Measurements from ENCODE around the gene CEBPG.

Gene CEBPG

DNA sequence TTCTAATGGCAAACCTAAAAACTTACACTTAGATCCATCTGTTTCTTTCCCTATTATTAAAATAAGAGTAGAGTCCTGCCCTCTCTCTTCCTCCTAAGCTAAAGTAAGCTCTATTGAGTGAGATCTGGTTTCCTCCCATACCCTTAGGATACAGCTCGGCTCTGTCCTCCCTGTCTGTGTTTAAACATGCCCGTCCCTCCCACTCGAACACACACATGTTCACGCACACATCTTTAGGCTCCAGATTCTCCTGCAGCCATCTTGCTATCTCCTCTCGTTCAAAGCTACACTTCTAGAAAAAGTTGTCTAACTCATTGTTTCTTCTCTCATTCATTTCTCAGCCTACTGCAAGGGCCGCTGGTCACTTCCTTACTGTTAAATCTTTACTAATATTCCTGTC, 15.1 kb upstream of the CEBPG start:
- Histone ChIP-seq H3K27me3 (ENCODE audit: insufficient read depth, poor library complexity, severe bottlenecking) (no peaks in the 10 kb centered on the region), H3K4me3 (replicated peaks; ENCODE audit: insufficient read depth, low read length) (no peak overlapping the region), H3K27ac (replicated peaks) (no peak overlapping the region)
- no peak for DNase-seq (ENCODE audit: low read depth in 1 of 2, low spot score in 1 of 2)
- TF ChIP-seq GABPA (IDR thresholded peaks at IDR 0.05; ENCODE audit: low read depth) = no peak
- TF ChIP-seq SPI1 (IDR thresholded peaks at IDR 0.05; ENCODE audit: borderline replicate concordance, low read depth) = no peak
- TF ChIP-seq, protein P1, sequence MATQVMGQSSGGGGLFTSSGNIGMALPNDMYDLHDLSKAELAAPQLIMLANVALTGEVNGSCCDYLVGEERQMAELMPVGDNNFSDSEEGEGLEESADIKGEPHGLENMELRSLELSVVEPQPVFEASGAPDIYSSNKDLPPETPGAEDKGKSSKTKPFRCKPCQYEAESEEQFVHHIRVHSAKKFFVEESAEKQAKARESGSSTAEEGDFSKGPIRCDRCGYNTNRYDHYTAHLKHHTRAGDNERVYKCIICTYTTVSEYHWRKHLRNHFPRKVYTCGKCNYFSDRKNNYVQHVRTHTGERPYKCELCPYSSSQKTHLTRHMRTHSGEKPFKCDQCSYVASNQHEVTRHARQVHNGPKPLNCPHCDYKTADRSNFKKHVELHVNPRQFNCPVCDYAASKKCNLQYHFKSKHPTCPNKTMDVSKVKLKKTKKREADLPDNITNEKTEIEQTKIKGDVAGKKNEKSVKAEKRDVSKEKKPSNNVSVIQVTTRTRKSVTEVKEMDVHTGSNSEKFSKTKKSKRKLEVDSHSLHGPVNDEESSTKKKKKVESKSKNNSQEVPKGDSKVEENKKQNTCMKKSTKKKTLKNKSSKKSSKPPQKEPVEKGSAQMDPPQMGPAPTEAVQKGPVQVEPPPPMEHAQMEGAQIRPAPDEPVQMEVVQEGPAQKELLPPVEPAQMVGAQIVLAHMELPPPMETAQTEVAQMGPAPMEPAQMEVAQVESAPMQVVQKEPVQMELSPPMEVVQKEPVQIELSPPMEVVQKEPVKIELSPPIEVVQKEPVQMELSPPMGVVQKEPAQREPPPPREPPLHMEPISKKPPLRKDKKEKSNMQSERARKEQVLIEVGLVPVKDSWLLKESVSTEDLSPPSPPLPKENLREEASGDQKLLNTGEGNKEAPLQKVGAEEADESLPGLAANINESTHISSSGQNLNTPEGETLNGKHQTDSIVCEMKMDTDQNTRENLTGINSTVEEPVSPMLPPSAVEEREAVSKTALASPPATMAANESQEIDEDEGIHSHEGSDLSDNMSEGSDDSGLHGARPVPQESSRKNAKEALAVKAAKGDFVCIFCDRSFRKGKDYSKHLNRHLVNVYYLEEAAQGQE (IDR thresholded peaks at IDR 0.05; ENCODE audit: insufficient replicate concordance, low read depth) = no peak
- TF ChIP-seq, protein P2, sequence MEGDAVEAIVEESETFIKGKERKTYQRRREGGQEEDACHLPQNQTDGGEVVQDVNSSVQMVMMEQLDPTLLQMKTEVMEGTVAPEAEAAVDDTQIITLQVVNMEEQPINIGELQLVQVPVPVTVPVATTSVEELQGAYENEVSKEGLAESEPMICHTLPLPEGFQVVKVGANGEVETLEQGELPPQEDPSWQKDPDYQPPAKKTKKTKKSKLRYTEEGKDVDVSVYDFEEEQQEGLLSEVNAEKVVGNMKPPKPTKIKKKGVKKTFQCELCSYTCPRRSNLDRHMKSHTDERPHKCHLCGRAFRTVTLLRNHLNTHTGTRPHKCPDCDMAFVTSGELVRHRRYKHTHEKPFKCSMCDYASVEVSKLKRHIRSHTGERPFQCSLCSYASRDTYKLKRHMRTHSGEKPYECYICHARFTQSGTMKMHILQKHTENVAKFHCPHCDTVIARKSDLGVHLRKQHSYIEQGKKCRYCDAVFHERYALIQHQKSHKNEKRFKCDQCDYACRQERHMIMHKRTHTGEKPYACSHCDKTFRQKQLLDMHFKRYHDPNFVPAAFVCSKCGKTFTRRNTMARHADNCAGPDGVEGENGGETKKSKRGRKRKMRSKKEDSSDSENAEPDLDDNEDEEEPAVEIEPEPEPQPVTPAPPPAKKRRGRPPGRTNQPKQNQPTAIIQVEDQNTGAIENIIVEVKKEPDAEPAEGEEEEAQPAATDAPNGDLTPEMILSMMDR (IDR thresholded peaks at IDR 0.05; ENCODE audit: insufficient read depth, low read length) = no peak

DNA sequence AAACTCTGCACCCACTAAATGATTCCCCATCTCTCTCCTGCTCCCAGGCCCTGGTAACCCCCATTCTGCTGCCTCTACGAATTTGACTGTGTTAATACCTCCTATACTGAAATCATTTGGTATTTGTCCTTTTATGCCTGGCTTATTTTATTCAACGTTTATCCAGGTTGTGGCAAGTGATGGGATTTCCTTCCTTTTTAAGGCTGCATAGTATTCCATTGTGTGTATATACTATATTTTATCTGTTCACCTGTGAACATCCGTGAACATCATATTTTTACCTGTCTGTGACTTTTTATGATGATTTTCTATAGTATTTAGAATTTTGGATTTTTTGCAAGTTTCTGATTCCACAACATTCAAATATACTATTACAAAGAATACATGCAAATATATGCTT, 13.9 kb upstream of the CEBPG start:
- TF ChIP-seq POLR2AphosphoS5 (IDR thresholded peaks at IDR 0.05; ENCODE audit: low read depth) = no peak
- TF ChIP-seq SPI1 (IDR thresholded peaks at IDR 0.05; ENCODE audit: borderline replicate concordance, low read depth) = no peak
- TF ChIP-seq, protein P1 (IDR thresholded peaks at IDR 0.05; ENCODE audit: insufficient replicate concordance, low read depth) = no peak
- TF ChIP-seq, protein P2 (IDR thresholded peaks at IDR 0.05; ENCODE audit: insufficient read depth, low read length) = no peak
- no peak for TF ChIP-seq GABPA (IDR thresholded peaks at IDR 0.05; ENCODE audit: low read depth)
- DNase-seq (ENCODE audit: low read depth in 1 of 2, low spot score in 1 of 2) = no peak
- H3K27me3 ChIP-seq (ENCODE audit: insufficient read depth, poor library complexity, severe bottlenecking) = no peaks in the 10 kb centered on the region
- no peak overlapping the region for H3K27ac ChIP-seq (replicated peaks)
- no peak overlapping the region for H3K4me3 ChIP-seq (replicated peaks; ENCODE audit: insufficient read depth, low read length)

DNA sequence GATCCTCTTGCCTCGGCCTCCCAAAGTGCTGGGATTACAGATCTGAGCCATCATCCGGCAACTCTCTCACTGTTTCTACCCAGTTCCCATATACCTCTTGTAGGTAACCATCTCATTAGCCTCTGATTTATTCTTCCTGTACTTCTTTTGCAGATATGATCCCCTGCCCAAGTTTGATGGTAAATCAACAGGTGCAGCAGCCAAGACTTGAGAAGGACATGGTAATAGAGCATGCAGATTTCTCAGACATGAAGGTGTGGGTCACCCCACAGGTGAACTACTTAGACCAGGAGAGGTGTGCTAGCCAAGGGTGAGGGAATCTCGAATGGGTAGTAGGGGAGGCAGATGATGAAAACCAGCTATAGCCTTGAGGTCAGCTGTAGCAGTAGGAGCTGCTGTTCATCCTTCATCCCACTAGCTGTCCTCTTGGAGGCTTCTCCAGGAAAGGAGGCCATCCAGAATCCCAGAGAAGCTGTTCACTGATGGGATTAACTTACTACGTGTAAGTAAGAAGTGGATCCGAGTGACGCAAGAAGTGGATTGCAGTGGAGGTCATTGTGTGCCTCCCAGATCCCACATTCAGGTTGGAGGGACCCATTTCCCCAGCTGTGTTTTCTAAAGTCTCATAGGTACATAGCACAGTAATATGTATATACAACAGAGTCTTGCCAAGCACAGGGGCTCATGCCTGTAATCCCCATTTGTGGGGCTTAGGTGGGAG, 10.8 kb upstream of the CEBPG start:
- TF ChIP-seq, protein P1 (IDR thresholded peaks at IDR 0.05; ENCODE audit: insufficient replicate concordance, low read depth) = no peak
- TF ChIP-seq, protein P2 (IDR thresholded peaks at IDR 0.05; ENCODE audit: insufficient read depth, low read length) = no peak
- no peak for TF ChIP-seq SPI1 (IDR thresholded peaks at IDR 0.05; ENCODE audit: borderline replicate concordance, low read depth)
- TF ChIP-seq POLR2AphosphoS5 (IDR thresholded peaks at IDR 0.05; ENCODE audit: low read depth) = no peak
- no peak for TF ChIP-seq GABPA (IDR thresholded peaks at IDR 0.05; ENCODE audit: low read depth)
- Histone ChIP-seq H3K27ac (replicated peaks) (no peak overlapping the region), H3K4me3 (replicated peaks; ENCODE audit: insufficient read depth, low read length) (no peak overlapping the region), H3K27me3 (ENCODE audit: insufficient read depth, poor library complexity, severe bottlenecking) (no peaks in the 10 kb centered on the region)
- DNase-seq (ENCODE audit: low read depth in 1 of 2, low spot score in 1 of 2) = no peak
